ENCODE data around the gene NPEPPS.
"Not testable (repeated sequence)": the region's sequence is repeated elsewhere in the genome, so short reads cannot be mapped to it uniquely, and the experiment has no call there.

The NPEPPS gene, protein sequence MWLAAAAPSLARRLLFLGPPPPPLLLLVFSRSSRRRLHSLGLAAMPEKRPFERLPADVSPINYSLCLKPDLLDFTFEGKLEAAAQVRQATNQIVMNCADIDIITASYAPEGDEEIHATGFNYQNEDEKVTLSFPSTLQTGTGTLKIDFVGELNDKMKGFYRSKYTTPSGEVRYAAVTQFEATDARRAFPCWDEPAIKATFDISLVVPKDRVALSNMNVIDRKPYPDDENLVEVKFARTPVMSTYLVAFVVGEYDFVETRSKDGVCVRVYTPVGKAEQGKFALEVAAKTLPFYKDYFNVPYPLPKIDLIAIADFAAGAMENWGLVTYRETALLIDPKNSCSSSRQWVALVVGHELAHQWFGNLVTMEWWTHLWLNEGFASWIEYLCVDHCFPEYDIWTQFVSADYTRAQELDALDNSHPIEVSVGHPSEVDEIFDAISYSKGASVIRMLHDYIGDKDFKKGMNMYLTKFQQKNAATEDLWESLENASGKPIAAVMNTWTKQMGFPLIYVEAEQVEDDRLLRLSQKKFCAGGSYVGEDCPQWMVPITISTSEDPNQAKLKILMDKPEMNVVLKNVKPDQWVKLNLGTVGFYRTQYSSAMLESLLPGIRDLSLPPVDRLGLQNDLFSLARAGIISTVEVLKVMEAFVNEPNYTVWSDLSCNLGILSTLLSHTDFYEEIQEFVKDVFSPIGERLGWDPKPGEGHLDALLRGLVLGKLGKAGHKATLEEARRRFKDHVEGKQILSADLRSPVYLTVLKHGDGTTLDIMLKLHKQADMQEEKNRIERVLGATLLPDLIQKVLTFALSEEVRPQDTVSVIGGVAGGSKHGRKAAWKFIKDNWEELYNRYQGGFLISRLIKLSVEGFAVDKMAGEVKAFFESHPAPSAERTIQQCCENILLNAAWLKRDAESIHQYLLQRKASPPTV

DNA sequence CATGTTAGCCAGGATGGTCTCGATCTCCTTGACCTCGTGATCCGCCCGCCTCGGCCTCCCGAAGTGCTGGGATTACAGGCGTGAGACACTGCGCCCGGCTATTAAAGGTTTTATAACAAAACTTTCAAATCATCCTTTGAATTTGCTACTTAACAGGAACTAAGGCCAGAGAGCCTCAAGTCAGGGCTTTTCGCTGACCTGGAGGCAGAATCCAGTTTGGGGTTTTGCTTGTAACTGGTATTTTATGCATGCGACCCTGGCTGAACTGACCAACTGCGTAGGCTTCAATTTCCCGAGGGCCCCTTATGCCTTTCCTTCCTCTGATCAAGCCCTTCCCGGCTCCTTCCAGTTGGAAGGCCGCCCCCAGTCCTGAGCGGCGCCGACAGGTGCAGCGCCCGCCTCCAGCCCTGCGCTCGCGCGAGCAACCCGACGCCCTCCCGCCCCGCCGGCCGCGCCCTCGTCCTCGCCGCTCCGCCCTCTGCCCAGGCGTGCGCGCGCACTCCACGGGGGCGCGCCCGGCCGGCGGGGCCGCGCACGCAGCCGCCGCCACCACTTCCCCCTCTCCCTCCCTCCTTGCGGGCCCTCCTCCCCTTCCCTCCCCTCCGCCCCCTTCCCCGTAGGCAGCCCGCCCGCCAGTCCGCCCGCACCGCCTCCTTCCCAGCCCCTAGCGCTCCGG, at the start of gene NPEPPS:
NPEPPS (plus strand) TSS at position 552 of the 676 bp plus-strand sequence. CDS start 193 bp downstream, outside the sequence.
- H3K36me3 ChIP-seq (replicated peaks); H3K9me3 ChIP-seq; H3K4me1 ChIP-seq; in situ Hi-C loops (cut with MboI; ENCODE audit: low sequenced_read_pairs); H3K27me3 ChIP-seq (ENCODE audit: low read depth): not testable (repeated sequence)
- DNase-seq (ENCODE audit: low spot score in 2 of 2), result peak; percentile 83 to 96
- peak within 1 kb of the TSS; percentile 55 for H3K4me3 ChIP-seq

DNA sequence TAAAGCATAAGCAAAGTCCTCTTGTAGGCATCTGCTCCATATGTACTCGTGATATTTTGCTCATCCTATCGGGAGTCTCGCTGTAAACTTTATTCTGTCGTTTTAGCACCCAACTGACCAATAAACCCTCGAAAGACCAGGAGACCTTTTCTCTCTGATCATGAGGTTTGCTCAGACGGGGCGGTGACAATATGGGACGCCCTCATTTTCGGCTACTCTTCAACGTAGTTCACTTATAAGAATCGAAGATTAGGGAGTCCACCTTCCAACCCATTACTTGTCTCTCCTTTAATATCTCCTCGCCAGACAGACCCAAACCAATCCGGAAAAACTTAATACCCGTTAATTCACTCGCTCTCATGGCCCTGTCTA, 39.1 kb upstream of the NPEPPS start:
- not testable (repeated sequence) for H3K27me3 ChIP-seq (ENCODE audit: low read depth); DNase-seq (ENCODE audit: low spot score in 2 of 2); H3K9me3 ChIP-seq; H3K36me3 ChIP-seq (replicated peaks); H3K4me1 ChIP-seq
- in situ Hi-C loops (cut with MboI; ENCODE audit: low sequenced_read_pairs), result loop anchor here (10.0 kb wide), 1 partner anchor 123 kb away; no protein-coding TSS in a partner anchor
- peak overlapping the region; percentile 72 for H3K4me3 ChIP-seq

DNA sequence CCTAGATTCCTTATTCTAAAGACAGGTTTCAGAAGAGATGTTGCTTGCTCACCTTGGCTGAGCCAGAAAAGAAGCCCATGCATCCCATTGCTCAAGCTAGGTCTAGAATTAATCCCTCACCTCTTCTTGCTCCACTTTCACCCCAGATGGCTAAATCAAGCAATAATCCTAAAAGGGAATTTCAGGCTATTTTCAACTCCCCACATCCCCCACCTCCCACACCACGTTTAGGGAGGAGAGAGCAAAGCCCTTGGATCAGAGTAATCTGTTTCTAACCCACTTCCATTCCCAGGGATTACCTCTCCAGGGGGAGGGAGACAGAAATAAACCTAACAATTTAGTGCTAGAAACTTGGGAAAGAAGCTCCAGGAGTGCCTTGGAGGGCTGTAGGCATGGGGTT, 31.8 kb upstream of the NPEPPS start:
- H3K4me3 ChIP-seq; DNase-seq (ENCODE audit: low spot score in 2 of 2); H3K4me1 ChIP-seq; H3K9me3 ChIP-seq; H3K36me3 ChIP-seq (replicated peaks); H3K27me3 ChIP-seq (ENCODE audit: low read depth): not testable (repeated sequence)
- in situ Hi-C loops (cut with MboI; ENCODE audit: low sequenced_read_pairs), result loop anchor here (10.0 kb wide), 1 partner anchor 116 kb away; no protein-coding TSS in a partner anchor

DNA sequence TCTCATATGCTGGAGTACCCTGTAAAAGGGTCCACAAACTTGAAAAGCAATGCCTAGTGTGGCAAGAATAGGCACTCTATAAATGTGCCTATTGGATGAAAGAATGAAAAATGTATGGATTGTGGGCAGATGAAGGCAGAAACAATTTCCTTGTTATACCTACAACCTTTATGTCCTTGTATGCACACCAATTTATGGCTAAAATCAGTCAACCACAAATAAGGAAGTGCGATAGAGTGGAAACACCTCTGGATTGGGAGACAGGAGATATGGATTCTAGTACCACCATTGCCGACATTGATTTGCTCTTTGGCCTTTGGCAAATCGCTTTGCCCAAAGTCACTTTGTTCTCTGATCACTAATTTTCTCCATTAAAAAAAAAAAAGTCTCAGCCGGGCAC, 31.4 kb upstream of the NPEPPS start:
- H3K4me1 ChIP-seq; H3K36me3 ChIP-seq (replicated peaks); DNase-seq (ENCODE audit: low spot score in 2 of 2); H3K27me3 ChIP-seq (ENCODE audit: low read depth); H3K4me3 ChIP-seq; H3K9me3 ChIP-seq: not testable (repeated sequence)
- in situ Hi-C loops (cut with MboI; ENCODE audit: low sequenced_read_pairs), result loop anchor here (10.0 kb wide), 1 partner anchor 115 kb away; no protein-coding TSS in a partner anchor

DNA sequence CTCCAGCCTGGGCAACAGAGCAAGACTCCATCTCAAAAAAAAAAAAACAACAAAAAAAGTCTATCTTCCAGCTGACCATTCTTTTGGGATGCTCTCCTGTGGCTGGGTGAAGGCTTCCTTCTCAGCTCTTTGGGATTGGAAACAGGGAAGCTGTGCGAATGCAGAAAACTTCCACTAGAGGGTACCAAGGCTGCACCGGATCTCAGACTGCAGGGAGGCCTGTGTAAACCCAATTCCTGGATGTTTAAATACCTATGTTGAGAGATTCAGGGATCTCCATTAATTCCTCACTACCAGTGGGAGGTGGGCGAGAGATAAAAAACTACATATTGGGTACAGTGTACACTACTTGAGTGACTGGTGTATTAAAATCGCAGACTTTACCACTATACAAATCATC, 30.3 kb upstream of the NPEPPS start:
- H3K4me3 ChIP-seq; H3K27me3 ChIP-seq (ENCODE audit: low read depth); in situ Hi-C loops (cut with MboI; ENCODE audit: low sequenced_read_pairs); H3K4me1 ChIP-seq; H3K9me3 ChIP-seq; H3K36me3 ChIP-seq (replicated peaks): not testable (repeated sequence)
- peak; percentile 4 to 27 for DNase-seq (ENCODE audit: low spot score in 2 of 2)

DNA sequence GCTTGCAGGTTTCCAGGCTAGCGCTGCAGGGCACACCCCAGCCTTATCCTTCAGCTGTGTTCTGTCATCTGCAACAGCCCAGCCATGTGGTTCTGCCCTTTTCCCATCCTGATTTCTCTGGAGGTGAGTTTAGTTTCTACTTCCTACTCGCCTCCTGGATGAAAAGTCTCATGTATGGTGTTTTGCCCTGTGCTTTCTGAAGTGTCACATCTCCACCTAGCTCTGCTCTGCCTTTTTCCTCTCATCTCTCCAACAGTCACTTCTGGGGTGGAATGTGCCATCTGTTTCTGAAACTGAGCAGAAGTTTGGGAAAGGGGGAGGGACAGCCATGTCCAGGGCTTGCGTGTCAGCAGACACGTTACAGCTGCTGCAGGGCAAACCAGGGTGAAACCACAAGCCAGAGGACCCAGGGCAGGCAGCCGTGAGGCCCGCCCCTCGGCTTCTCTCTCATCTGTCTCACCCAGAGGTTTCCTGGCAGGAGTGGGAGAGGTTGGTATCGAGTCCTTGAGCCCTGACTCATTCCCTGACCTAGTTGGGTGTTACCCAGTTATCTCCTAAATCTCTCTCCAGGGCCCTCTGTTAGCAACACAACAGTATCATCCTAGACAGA, 28.7 kb upstream of the NPEPPS start:
- H3K9me3 ChIP-seq; H3K4me3 ChIP-seq; DNase-seq (ENCODE audit: low spot score in 2 of 2); H3K4me1 ChIP-seq; H3K36me3 ChIP-seq (replicated peaks); in situ Hi-C loops (cut with MboI; ENCODE audit: low sequenced_read_pairs); H3K27me3 ChIP-seq (ENCODE audit: low read depth): not testable (repeated sequence)

DNA sequence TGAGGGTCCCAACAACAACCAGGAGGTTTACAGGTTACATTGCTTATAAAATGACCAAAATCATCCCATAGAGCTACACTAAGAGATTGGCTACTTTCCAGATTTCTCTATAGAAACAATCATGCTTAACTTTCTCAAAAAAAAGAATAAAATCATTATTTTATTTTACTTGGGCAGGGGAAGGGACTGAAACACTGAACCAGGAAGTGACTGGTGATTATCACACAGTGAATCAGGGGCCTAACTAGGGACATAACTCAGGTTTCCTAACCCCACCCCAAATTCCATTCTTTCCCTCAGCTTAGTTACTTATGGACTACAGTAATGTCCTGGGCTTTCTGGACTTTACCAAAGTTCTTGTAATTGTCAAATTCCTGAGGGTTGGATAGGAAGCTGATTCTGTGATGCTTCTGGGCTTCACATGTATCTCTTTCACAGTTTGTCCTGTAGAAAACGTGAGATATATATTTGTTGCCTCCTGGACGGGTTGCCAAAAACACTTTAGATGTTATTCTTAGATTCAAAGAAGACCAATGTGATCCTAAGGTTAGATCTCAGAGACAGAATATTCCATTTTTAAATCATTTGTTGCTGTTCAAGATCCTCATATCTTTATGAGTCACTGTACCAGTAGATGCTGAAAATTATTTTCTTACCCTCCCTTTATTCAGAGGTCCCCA, 28.0 kb upstream of the NPEPPS start:
- in situ Hi-C loops (cut with MboI; ENCODE audit: low sequenced_read_pairs); H3K4me1 ChIP-seq; H3K27me3 ChIP-seq (ENCODE audit: low read depth); H3K9me3 ChIP-seq; H3K36me3 ChIP-seq (replicated peaks); H3K4me3 ChIP-seq; DNase-seq (ENCODE audit: low spot score in 2 of 2): not testable (repeated sequence)

DNA sequence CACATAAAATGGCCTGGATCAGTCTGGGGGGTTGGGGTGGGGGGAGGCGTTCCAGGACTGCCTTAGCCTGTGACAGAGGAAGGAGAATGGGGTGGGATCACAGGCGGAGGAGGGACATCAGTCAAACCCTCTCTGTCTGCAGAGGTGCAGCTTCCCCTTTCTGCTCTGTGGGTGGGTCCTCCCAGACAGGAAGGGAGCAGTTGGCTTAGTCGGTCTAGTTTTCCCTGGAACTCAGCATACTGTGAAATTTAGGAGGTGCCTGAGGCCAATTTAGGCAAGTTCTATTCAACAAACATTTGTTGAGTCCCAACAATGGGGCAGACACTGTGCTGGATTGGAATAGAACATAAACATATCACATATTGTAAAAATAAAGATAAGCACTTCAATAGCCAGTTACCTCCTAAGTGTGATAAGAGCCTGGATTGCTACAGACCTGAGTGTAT, 19.2 kb upstream of the NPEPPS start:
- H3K27me3 ChIP-seq (ENCODE audit: low read depth); H3K36me3 ChIP-seq (replicated peaks); H3K4me1 ChIP-seq; H3K4me3 ChIP-seq; in situ Hi-C loops (cut with MboI; ENCODE audit: low sequenced_read_pairs); H3K9me3 ChIP-seq: not testable (repeated sequence)
- DNase-seq (ENCODE audit: low spot score in 2 of 2), result peak in 1 of 2 experiments; percentile 26

DNA sequence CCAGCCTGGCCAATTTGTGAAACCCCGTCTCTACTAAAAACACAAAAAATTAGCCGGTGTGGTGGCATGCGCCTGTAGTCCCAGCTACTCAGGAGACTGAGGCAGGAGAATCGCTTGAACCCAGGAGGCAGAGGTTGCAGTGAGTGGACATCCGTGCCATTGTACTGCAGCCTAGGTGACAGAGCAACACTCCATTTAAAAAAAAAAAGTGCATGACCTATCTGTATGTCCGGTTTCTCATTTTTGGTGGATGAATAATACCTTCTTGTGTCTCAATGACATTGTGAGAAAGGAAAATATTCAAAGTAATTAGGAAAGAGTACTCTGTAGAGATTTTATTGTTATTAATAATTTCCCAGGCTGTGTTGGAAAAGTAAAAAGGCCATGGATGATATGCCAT, 17.6 kb upstream of the NPEPPS start:
- H3K9me3 ChIP-seq; H3K4me3 ChIP-seq; H3K4me1 ChIP-seq; H3K27me3 ChIP-seq (ENCODE audit: low read depth); DNase-seq (ENCODE audit: low spot score in 2 of 2); H3K36me3 ChIP-seq (replicated peaks); in situ Hi-C loops (cut with MboI; ENCODE audit: low sequenced_read_pairs): not testable (repeated sequence)

DNA sequence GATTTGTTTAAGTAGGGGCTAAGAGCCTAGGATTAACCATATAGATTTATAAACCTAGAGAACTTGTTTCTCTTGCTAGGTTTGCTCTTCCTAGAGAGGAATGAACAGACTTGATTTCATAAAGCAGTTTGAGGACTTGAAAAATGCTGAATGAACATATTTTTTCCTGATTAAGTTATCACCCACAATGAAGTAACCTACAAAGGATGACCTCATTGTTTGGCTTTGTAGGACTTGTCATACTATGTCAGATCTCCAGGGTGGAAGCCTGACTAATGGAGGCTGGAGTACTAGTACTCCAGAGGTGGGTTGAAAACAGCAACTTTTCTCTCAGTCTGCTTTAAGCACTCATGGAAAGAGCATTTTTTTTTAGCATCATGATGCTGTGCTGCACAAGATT, 12.0 kb upstream of the NPEPPS start:
- H3K4me3 ChIP-seq; DNase-seq (ENCODE audit: low spot score in 2 of 2); H3K9me3 ChIP-seq; in situ Hi-C loops (cut with MboI; ENCODE audit: low sequenced_read_pairs); H3K27me3 ChIP-seq (ENCODE audit: low read depth); H3K4me1 ChIP-seq; H3K36me3 ChIP-seq (replicated peaks): not testable (repeated sequence)

DNA sequence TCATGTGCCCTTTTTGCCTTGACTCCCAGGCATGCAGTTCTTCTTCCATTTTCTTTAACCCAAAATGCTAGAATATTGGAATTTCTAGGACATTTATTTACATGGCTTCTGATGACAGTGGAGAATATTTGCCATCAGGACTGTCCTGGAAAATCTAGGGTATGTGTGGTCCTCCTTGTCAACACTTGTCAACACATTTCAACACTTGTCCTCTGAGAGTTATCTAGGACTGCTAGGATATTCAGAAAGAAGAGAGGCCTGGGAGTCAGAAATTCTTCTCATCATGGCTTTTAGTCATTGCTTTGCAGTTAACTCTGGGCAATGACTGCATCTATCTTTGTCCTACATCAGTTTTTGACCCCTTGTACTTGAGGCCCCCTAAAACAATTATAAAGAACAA, 11.5 kb upstream of the NPEPPS start:
- H3K36me3 ChIP-seq (replicated peaks); DNase-seq (ENCODE audit: low spot score in 2 of 2); in situ Hi-C loops (cut with MboI; ENCODE audit: low sequenced_read_pairs): not testable (repeated sequence)

DNA sequence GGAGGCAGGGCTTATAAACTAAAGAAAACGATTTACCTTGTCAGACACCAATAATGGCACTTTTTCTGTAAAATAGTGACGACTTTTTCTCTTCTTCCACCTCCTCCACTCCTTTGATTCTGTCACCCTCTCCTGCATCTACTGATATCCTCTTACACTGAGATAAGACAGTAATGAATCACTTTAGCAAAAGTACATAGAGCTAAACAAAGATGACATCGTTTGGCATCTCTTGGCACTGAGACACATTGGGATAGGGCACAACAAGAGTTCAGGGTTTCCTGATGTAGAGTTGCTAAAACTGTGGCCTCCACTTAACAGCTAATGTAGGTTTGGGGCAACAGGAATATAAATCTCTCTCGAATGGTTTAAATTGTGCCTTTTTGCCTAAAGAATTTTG, 10.6 kb upstream of the NPEPPS start:
- H3K27me3 ChIP-seq (ENCODE audit: low read depth); H3K4me1 ChIP-seq; DNase-seq (ENCODE audit: low spot score in 2 of 2); H3K36me3 ChIP-seq (replicated peaks); H3K9me3 ChIP-seq; in situ Hi-C loops (cut with MboI; ENCODE audit: low sequenced_read_pairs); H3K4me3 ChIP-seq: not testable (repeated sequence)

More for the DNA sequence above, 11.5 kb upstream of the NPEPPS start:
- not testable (repeated sequence) for H3K9me3 ChIP-seq; H3K27me3 ChIP-seq (ENCODE audit: low read depth); H3K4me1 ChIP-seq; H3K4me3 ChIP-seq

DNA sequence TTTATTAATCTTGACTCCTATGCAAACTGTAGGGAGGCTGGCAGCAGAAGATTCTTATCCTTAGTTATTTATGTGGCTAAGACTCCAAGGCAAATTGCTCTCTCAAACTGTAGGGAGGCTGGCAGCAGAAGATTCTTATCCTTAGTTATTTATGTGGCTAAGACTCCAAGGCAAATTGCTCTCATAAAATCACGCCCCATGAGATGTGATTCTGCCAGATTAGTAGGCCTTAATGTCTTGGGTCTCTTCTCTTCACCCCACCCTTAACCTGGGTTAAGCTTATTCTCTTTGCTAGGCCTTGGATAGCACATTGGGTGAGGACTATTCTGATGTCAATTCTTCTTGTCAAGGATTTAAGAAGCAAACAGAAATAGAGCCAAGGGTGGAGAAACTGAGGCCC, 9.5 kb upstream of the NPEPPS start:
- H3K4me1 ChIP-seq; H3K4me3 ChIP-seq; H3K27me3 ChIP-seq (ENCODE audit: low read depth); in situ Hi-C loops (cut with MboI; ENCODE audit: low sequenced_read_pairs); H3K9me3 ChIP-seq; H3K36me3 ChIP-seq (replicated peaks); DNase-seq (ENCODE audit: low spot score in 2 of 2): not testable (repeated sequence)

Data from HAP-1 (cell line).